Measurements from ENCODE around the gene SYNRG. TPM values are rescaled to one million over a fixed set of nuclear protein-coding genes. Genes with fewer than 3 reads are reported as not detected.

SYNRG gene
- total RNA-seq, 1 donor from 2014 or later: 32.2 TPM

Small RNA genes within 50 kb of the gene (microRNA-seq; reads per million reads assigned to microRNA genes)
- not detected for gene MIR378J

Other genes with a start within 250 kb of the SYNRG start
- gene C17orf78, start 233.4 kb downstream of the SYNRG start, total RNA-seq: not detected
- gene ACACA, start 202.6 kb downstream of the SYNRG start, total RNA-seq: 13.3 TPM
- 11.3 TPM for gene TADA2A, start 202.5 kb downstream of the SYNRG start, total RNA-seq
- gene DUSP14, start 119.5 kb downstream of the SYNRG start, total RNA-seq: 21.5 TPM
- 14.9 TPM for gene DDX52, start 34.0 kb upstream of the SYNRG start, total RNA-seq
- not detected for gene HNF1B, start 135.6 kb upstream of the SYNRG start, total RNA-seq

Data from Right ventricle myocardium inferior (tissue), 1 donor.